GM18498 (cell line): ENCODE measurements around the gene KIAA1671.
A peak's percentile ranks its signal among the peaks of the same experiment; 100 is the strongest.
"Not testable (repeated sequence)": the region's sequence is repeated elsewhere in the genome, so short reads cannot be mapped to it uniquely, and the experiment has no call there.

Experiments
- ATAC-seq: cut with Tn5 transposase; IDR thresholded peaks from one replicate; pipeline ENCODE4 v1.9.1; 2021; ENCODE audit warnings: mild to moderate bottlenecking, moderate library complexity; ENCODE audit not compliant: unreplicated experiment

KIAA1671 gene

GRCh38 chr22:24951942-24952836 is at the start of gene KIAA1671:
Gene KIAA1671, plus strand, starts transcription at chr22:24952716. Its CDS starts 75,284 bp downstream, at chr22:25028000.
- ATAC-seq: peak; percentile 90

GRCh38 chr22:24905909-24906308 is 46.6 kb upstream of the KIAA1671 start:
- no peak for ATAC-seq

- not testable (repeated sequence) for ATAC-seq
Observed at GRCh38 chr22:24907101-24907500, 45.4 kb upstream of the KIAA1671 start.

- no peak for ATAC-seq
Observed at GRCh38 chr22:24920029-24920428, 32.5 kb upstream of the KIAA1671 start.

- no peak for ATAC-seq
Observed at GRCh38 chr22:24925586-24926427, 26.7 kb upstream of the KIAA1671 start.

DNA sequence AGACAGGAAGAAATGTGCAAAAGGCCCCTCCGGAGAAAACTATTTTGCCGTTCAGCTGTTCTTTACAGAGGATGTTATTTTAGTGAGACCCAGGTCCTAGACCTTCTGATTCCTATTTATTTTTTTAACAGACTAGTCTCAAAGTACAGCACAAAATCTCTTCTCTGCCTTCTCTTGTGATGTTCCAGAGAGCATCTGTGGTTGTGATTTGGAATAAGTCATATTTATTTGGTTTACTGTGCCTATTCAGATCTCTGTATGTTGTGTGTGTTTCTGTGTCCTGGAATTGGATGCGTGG is 26.1 kb upstream of the KIAA1671 start:
- ATAC-seq: no peak

DNA sequence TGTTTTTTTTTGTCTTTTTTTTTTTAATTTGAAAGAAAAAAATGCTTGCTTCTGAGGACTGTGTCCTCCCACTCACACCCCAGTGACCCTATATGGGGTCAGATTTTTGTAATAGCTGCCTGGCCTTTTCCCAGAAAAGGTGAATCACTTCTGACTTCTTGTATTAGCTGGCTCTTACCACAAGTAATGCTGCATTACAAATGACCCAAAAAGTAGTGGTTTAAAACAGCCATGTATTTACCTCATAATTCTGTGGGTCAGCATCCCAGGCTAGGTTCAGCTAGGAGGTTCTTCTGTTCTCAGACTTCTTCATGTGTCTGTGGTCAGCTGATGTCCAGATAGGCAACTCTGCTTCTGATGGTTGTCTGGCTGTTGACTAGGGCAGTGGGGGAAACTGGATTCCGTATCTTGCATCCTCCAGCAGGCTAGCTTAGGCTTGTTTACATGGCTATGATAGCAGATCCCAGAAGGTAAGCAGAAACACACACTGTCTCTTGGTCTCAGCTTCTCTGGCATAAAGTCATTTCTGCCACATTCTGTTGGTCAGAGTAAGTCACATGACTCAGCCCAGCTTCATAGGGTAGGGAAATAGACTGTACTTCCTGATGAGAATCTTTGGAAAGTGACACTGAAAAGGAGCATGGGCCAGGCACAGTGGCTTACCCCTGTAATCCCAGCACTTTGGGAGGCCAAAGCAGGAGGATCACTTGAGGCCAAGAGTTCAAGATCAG is 25.5 kb upstream of the KIAA1671 start:
- ATAC-seq: no peak

DNA sequence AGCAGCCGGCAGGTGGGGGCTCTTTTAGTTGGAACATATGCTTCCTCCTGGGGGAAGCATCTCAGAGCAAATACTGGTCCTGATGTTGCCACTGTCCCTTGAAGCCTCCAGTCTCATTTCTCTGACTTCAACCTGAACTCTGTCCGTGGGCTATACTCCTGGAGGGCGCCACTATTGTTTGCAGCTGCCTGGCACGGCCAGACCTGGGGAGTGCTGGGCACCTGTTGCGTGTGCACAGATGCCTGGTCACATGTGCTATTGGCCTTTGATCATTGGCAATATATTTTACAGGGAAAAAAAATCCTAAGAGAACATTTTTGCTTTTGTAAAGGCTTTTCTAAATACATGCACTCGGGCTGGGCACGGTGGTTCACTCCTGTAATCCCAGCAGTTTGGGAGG is 24.2 kb upstream of the KIAA1671 start:
- ATAC-seq: no peak

DNA sequence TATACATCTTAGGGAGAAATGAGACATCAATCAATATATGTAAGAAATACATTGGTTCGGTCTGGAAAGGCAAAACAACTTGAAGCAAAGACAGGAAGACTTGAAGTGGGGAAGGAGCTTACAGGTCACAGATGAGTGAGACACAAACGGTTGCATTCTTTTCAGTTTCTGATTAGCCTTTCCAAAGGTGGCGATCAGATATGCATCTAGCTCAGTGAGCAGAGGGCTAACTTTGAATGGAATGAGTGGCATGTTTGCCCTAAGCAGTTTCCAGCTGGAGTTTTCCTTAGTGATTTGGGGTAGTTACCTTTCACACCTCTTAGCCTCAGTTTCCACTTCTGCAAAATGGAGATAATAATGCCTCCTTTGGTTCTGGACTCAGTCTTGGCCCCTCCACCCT is 21.8 kb upstream of the KIAA1671 start:
- no peak for ATAC-seq

DNA sequence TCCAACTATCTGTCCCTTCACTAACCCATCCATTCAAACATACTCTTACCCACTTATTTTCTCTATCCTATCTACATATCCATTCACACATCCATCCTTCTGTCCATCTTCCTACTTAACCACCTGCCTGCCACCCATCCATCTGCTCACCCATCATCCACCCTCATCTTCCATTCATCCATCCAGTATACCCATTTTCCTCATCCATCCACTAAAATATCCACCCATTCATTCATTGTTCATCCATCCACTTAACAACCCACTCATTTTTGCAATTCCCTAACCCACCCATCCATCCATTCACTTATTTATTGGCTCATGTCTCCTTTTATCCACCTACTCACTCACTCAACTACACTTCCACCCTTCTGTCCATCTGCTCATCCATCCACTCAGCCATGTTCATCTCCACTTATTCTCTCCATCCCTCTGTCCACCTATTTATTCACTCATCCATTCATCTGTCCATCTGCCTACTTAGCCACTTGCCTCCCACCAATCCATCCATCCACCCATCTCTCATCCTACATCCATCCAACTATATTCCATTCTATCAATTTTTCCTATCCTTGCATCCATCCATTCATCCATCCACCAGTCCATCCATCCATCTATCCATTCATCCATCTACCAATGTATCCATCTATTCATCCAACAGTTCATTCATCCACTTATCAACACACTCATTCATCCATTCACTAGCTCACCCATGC is 16.6 kb upstream of the KIAA1671 start:
- ATAC-seq: no peak

DNA sequence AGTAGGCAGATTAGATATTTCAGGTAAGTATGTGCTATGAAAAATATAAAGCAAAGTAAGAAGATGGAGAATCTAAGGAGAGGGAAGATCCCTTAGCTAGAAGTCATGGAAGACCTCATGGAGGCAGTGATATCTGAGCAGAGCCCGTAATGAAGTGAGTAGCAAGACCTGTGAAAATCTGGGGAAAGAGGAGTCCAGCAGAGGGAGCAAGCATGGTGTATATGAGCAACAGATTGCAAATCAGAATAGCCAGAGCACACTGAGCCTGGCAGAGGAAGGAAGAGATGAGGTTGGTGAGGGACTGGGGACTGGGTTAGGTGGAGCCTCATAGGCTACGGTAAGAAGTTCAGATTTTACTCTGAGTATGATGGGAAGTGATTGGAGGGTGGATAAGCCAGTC is 15.4 kb upstream of the KIAA1671 start:
- ATAC-seq: no peak

GRCh38 chr22:24938741-24939341 is 13.7 kb upstream of the KIAA1671 start:
- no peak for ATAC-seq

DNA sequence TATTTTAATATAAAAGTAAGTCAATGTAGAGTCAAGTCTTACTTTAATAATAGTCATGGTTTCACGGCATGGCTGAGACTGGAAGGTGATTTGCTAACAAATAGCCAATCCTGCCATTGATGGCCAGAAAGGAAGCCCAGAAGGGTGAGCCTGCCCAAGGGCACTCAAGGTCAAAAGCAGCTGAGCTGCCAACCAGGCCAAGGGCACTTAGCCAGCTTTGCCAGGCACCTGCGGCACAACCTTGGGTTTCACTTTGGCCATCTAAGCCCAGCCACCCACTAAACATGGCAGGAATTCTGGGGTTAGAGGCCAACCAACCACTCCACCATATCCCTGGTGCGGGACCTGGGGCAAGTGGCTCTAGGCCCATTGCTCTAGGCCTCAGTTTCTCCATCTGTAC is 10.2 kb upstream of the KIAA1671 start:
- no peak for ATAC-seq

DNA sequence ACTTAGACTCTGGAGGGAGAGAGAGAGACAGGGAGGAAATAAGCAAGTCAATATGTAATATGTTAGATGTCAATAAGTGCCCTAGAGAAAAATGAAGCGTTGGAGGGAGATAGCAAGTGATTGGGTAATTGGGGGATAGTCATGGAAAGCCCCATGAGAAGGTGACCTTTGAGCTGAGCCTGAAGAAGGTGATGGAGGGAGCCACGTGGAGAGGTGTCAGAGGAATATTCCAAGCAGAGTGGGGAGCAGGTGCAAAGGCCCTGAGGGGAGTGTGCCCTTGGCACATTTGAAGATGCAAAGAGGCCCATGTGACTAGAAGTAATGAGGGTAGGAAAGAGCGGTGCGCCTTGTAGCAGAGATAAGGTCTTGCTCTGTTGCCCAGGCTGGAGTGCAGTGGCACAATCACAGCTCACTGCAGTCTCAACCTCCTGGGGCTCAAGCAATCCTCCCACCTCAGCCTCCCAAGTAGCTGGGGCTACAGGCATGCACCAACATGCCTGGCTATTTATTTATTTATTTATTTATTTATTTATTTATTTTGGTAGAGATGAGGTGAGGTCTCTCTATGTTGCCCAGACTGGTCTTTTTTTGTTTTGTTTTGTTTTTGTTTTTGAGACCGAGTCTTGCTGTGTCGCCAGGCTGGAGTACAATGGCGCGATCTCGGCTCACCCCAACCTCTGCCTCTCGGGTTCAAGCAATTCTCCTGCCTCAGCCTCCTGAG is 8.1 kb upstream of the KIAA1671 start:
- ATAC-seq: no peak

DNA sequence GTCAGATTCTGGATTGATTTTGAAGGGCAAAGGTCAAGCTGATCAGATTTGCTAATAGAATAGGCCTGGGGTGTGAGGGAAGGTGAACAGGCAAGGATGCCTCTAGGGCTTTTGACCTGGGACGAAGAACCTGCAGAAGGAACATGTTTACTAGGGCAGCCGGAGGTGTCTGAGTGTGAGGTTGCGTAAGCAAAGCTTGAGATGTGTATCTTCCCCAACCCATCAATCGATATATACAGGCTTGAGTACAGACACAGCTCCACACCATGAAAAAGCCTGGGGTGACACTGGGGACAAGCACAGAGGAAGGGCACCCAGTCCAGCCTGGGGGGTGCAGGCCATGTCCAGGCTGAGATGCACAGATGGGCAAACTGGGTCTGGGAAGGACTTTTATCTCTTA is 7.1 kb upstream of the KIAA1671 start:
- ATAC-seq: no peak

DNA sequence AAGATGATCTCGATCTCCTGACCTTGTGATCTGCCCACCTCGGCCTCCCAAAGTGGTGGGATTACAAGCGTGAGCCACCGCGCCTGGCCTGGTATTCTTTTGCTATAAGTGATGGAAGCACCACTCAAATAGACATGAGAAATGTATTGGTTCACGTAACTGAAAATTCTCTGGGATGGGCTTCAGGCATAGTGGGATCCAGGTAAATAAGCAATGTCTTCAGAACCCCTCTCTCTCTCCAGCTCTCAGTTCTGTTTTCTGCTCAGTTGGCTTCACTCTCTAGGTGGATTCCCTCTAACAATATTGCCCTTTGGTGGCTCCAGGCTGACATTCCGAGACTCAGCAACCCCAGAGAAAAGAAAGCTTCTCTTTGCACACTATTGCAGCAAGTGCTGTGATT is 5.1 kb upstream of the KIAA1671 start:
- no peak for ATAC-seq

- ATAC-seq: no peak
Observed at GRCh38 chr22:24947881-24948280, 4.6 kb upstream of the KIAA1671 start.

GRCh38 chr22:24948356-24949202 is 3.9 kb upstream of the KIAA1671 start:
- no peak for ATAC-seq
